RCC 7860 (cell line): ENCODE results near the gene PITPNM1.

Experiments used
- DNase-seq: peaks from one replicate; pipeline ENCODE4 v3.0.0-alpha.2; 2015; ENCODE audit warnings: low spot score
- FAIRE-seq: peaks from 2 replicates; lab custom pipeline; 2012; peaks lifted over from hg19 to GRCh38; lab: Jason Lieb, UNC

The PITPNM1 gene

GRCh38 chr11:67504005-67504949 is 886 bp downstream of the PITPNM1 start:
- FAIRE-seq (no peak), DNase-seq (peak; percentile 25)

- DNase-seq, result no peak
- FAIRE-seq, result no peak
Measured at GRCh38 chr11:67503119-67504004, 1.8 kb downstream of the PITPNM1 start.

- DNase-seq (no peak), FAIRE-seq (no peak)
Measured at GRCh38 chr11:67502328-67502979, 2.7 kb downstream of the PITPNM1 start.

GRCh38 chr11:67501854-67502253 is 3.3 kb downstream of the PITPNM1 start:
- no peak for FAIRE-seq
- DNase-seq, result no peak

GRCh38 chr11:67500831-67501715 is 4.1 kb downstream of the PITPNM1 start:
- DNase-seq, result no peak

GRCh38 chr11:67500484-67500821 is 4.7 kb downstream of the PITPNM1 start:
- DNase-seq (no peak), FAIRE-seq (no peak)

More at GRCh38 chr11:67500831-67501715, 4.1 kb downstream of the PITPNM1 start:
- no peak for FAIRE-seq

- DNase-seq (no peak), FAIRE-seq (no peak)
Measured at GRCh38 chr11:67499808-67500483, 5.2 kb downstream of the PITPNM1 start.

GRCh38 chr11:67498544-67498972 is 6.6 kb downstream of the PITPNM1 start:
- FAIRE-seq, result no peak
- DNase-seq, result no peak

- FAIRE-seq, result no peak
Measured at GRCh38 chr11:67497656-67498291, 7.4 kb downstream of the PITPNM1 start.

GRCh38 chr11:67496113-67496512 is 9.1 kb downstream of the PITPNM1 start:
- no peak for DNase-seq
- FAIRE-seq, result no peak

More at GRCh38 chr11:67497656-67498291, 7.4 kb downstream of the PITPNM1 start:
- no peak for DNase-seq

- FAIRE-seq (no peak), DNase-seq (no peak)
Measured at GRCh38 chr11:67495234-67496005, 9.7 kb downstream of the PITPNM1 start.

- FAIRE-seq, result no peak
- no peak for DNase-seq
Measured at GRCh38 chr11:67494371-67495233, 10.6 kb downstream of the PITPNM1 start.

- FAIRE-seq (no peak), DNase-seq (no peak)
Measured at GRCh38 chr11:67493548-67494370, 11.4 kb downstream of the PITPNM1 start.

- DNase-seq (no peak), FAIRE-seq (no peak)
Measured at GRCh38 chr11:67492801-67493547, 12.2 kb downstream of the PITPNM1 start.

- FAIRE-seq (no peak), DNase-seq (no peak)
Measured at GRCh38 chr11:67492069-67492727, 13.0 kb downstream of the PITPNM1 start.
